NT2/D1 (cell line): ENCODE measurements around the gene CENPQ.

Experiments
- SUZ12 ChIP-seq: IDR thresholded peaks from 2 replicates; pipeline ENCODE4 v1.6.1; 2011; ENCODE audit not compliant: insufficient read length, insufficient read depth; ENCODE audit errors: extremely low read depth
- YY1 ChIP-seq: IDR thresholded peaks from 2 replicates; pipeline ENCODE4 v1.6.1; 2011; ENCODE audit not compliant: insufficient read length, insufficient read depth

DNA sequence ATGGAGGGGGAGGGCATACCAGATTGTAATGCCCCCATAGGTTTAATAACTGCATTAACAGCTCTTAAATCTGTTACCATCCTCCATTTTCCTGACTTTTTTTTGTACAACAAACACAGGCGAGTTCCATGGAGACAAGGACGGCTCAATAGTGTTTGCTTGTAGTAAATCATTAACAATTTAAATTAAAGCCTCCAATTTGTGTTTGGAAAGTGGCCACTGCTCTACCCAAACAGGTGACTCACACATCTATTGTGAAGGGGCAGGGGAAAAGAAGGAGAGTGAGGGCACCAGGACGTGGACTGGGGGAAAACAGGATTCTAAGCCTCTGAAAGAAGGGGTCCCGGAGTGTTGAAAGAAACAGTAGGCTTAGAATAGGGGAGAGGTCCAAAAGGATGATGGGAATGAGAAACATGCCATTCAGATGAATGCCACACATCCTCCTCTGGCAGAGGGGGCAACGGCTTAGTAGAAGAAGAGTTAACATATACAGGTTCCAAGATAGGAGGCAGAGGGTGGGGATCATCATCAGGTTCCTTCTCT, 43.5 kb downstream of the CENPQ start:
- TF ChIP-seq YY1 = no peak
- TF ChIP-seq SUZ12 = no peak
